Vagina (tissue), 2 donors: ENCODE measurements around the gene FBXL7. TPM values are rescaled to one million over a fixed set of nuclear protein-coding genes. Genes with fewer than 3 reads are reported as not detected.

Source experiments
- DNase-seq, 2 donors: peaks; one replicate each; pipeline ENCODE4 v3.0.0-alpha.2; 2017; ENCODE audit errors: extremely low spot score in 2 of 2
- H3K27ac ChIP-seq: fragments of 200-600 bp; sonication (generic); one replicate; pipeline ENCODE4 v1.5.1; 2019
- H3K27me3 ChIP-seq: fragments of 200-600 bp; sonication (generic); one replicate; pipeline ENCODE4 v1.5.1; 2019
- H3K36me3 ChIP-seq, 2 donors: fragments of 200-600 bp; sonication (generic); one replicate each; pipeline ENCODE4 v1.5.1; 2017 to 2019
- H3K4me1 ChIP-seq: fragments of 200-600 bp; sonication (generic); one replicate; pipeline ENCODE4 v1.5.1; 2019
- H3K4me3 ChIP-seq, 2 donors: fragments of 200-600 bp; sonication (generic); 1 replicate in 1 of 2; 2 replicates in 1 of 2; pipeline ENCODE4 v1.5.1; 2016 to 2019
- H3K9me3 ChIP-seq: fragments of 200-600 bp; sonication (generic); one replicate; pipeline ENCODE4 v1.5.1; 2019
- POLR2A ChIP-seq, 2 donors: fragments of 450-650 bp; IDR thresholded peaks; one replicate each; pipeline ENCODE4 v1.6.1; 2017; ENCODE audit warnings: antibody characterized with exemption in 2 of 2, mild to moderate bottlenecking in 2 of 2, moderate library complexity in 2 of 2
- POLR2AphosphoS5 ChIP-seq, 2 donors: sonication (generic); formaldehyde crosslinking; IDR thresholded peaks; one replicate each; pipeline ENCODE4 v1.9.0; 2017; ENCODE audit warnings: antibody characterized with exemption in 2 of 2, mild to moderate bottlenecking in 2 of 2, low read depth in 1 of 2; ENCODE audit not compliant: insufficient read depth in 1 of 2
- intact Hi-C: fragments of 100-400 bp; cut with DNase I; formaldehyde crosslinking; loops from one replicate; pipeline ENCODE4 v1.15.1; 2023
- total RNA-seq: library from RNA; depleted of rRNA; stranded (reverse); fragments of >200 nt; gene quantifications from one replicate; pipeline ENCODE4 v1.2.3, GENCODE V29; 2016
- TF ChIP-seq, protein P1 (sequence below), 3 experiments: fragments of 450-650 bp in 2 of 3; fragments of 200-600 bp in 1 of 3; sonication (generic) in 1 of 3; IDR thresholded peaks; one replicate each; pipeline ENCODE4 v1.5.1; 2017 to 2019; ENCODE audit warnings: antibody characterized with exemption in 3 of 3, mild to moderate bottlenecking in 2 of 3, moderate library complexity in 2 of 3

The FBXL7 gene
- total RNA-seq, 1 donor from 2014 or later, result 21.1 TPM

DNA sequence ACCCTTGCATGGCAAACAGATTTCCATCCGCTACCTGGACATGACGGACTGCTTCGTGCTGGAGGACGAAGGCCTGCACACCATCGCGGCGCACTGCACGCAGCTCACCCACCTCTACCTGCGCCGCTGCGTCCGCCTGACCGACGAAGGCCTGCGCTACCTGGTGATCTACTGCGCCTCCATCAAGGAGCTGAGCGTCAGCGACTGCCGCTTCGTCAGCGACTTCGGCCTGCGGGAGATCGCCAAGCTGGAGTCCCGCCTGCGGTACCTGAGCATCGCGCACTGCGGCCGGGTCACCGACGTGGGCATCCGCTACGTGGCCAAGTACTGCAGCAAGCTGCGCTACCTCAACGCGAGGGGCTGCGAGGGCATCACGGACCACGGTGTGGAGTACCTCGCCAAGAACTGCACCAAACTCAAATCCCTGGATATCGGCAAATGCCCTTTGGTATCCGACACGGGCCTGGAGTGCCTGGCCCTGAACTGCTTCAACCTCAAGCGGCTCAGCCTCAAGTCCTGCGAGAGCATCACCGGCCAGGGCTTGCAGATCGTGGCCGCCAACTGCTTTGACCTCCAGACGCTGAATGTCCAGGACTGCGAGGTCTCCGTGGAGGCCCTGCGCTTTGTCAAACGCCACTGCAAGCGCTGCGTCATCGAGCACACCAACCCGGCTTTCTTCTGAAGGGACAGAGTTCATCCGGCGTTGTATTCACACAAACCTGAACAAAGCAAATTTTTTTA lies 436.7 kb downstream of the FBXL7 start:
- TF ChIP-seq, protein P1, sequence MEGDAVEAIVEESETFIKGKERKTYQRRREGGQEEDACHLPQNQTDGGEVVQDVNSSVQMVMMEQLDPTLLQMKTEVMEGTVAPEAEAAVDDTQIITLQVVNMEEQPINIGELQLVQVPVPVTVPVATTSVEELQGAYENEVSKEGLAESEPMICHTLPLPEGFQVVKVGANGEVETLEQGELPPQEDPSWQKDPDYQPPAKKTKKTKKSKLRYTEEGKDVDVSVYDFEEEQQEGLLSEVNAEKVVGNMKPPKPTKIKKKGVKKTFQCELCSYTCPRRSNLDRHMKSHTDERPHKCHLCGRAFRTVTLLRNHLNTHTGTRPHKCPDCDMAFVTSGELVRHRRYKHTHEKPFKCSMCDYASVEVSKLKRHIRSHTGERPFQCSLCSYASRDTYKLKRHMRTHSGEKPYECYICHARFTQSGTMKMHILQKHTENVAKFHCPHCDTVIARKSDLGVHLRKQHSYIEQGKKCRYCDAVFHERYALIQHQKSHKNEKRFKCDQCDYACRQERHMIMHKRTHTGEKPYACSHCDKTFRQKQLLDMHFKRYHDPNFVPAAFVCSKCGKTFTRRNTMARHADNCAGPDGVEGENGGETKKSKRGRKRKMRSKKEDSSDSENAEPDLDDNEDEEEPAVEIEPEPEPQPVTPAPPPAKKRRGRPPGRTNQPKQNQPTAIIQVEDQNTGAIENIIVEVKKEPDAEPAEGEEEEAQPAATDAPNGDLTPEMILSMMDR (IDR thresholded peaks at IDR 0.05), result no peak
- no peak for TF ChIP-seq POLR2A (IDR thresholded peaks at IDR 0.05)
- TF ChIP-seq POLR2AphosphoS5 (IDR thresholded peaks at IDR 0.05; ENCODE audit: insufficient read depth in 1 of 2, low read depth in 1 of 2), result no peak
- peaks cover 0 to 9% of the 10 kb centered on the region in 2 donors for H3K36me3 ChIP-seq

DNA sequence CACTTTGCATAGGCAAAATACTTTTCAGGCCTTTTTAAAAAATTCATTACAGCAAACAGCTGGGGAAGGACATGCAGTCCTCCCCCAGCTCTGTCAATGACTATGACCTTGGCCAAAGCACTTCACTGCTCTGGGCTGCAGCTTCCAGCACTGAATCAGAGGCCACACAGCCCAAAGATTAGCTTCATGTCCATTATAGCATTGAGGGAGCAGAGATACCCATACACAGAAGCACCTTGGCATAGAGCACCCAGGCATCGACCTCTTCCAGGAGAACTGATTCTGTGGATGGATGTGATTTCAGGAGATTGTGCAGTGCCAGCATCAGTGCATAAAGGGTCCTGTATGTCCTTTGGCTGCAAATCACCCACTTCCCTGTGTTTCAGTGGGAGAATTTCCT lies 437.7 kb downstream of the FBXL7 start:
- H3K27me3 ChIP-seq, result no peaks in the 10 kb centered on the region
- DNase-seq, result no peak
- H3K27ac ChIP-seq, result no peak overlapping the region
- H3K36me3 ChIP-seq, result peaks cover 0 to 9% of the 10 kb centered on the region in 2 donors
- no peaks in the 10 kb centered on the region for H3K9me3 ChIP-seq
- H3K4me3 ChIP-seq, result no peak overlapping the region
- TF ChIP-seq POLR2AphosphoS5 (IDR thresholded peaks at IDR 0.05; ENCODE audit: insufficient read depth in 1 of 2, low read depth in 1 of 2) (no peak), POLR2A (IDR thresholded peaks at IDR 0.05) (no peak)
- TF ChIP-seq, protein P1 (IDR thresholded peaks at IDR 0.05), result no peak
- H3K4me1 ChIP-seq, result no peaks in the 10 kb centered on the region
- intact Hi-C loops, result no loop called here

More for the DNA sequence above, 436.7 kb downstream of the FBXL7 start:
- H3K4me3 ChIP-seq, result no peak overlapping the region
- DNase-seq, result no peak
- H3K27me3 ChIP-seq, result no peaks in the 10 kb centered on the region
- no peaks in the 10 kb centered on the region for H3K4me1 ChIP-seq
- no peak overlapping the region for H3K27ac ChIP-seq
- H3K9me3 ChIP-seq, result no peaks in the 10 kb centered on the region
- intact Hi-C loops, result no loop called here

DNA sequence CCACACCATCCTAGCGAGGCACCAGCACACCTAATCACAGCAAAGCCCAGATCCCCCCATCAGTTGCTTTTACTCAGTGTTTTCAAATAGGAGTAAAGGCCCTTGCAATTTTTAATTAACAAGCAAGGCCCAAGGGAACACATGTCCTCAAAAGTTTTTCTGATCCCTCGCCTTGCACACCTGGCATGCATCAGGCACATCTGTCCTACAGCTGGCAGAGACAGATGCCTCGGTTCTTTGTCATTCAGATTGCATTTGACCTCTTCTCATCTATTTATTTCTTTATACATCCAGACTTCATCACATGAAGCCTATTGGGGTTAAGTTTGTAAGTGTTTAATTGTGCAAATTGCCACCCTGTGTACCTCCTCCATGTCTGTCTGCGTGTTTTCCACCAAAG lies 438.2 kb downstream of the FBXL7 start:
- Histone ChIP-seq H3K27me3 (no peaks in the 10 kb centered on the region), H3K4me3 (no peak overlapping the region), H3K36me3 (peaks cover 0 to 9% of the 10 kb centered on the region in 2 donors), H3K27ac (no peak overlapping the region), H3K4me1 (no peaks in the 10 kb centered on the region), H3K9me3 (no peaks in the 10 kb centered on the region)
- intact Hi-C loops, result no loop called here
- TF ChIP-seq POLR2A (IDR thresholded peaks at IDR 0.05) (no peak), POLR2AphosphoS5 (IDR thresholded peaks at IDR 0.05; ENCODE audit: insufficient read depth in 1 of 2, low read depth in 1 of 2) (no peak)
- TF ChIP-seq, protein P1 (IDR thresholded peaks at IDR 0.05), result no peak
- no peak for DNase-seq

GRCh38 chr5:15938961-15939360 lies 439.0 kb downstream of the FBXL7 start:
- Histone ChIP-seq H3K27ac (no peak overlapping the region), H3K9me3 (no peaks in the 10 kb centered on the region), H3K36me3 (peaks cover 0 to 9% of the 10 kb centered on the region in 2 donors), H3K27me3 (no peaks in the 10 kb centered on the region), H3K4me1 (no peaks in the 10 kb centered on the region), H3K4me3 (no peak overlapping the region)
- intact Hi-C loops, result no loop called here
- DNase-seq, result no peak
- TF ChIP-seq, protein P1 (IDR thresholded peaks at IDR 0.05), result no peak
- TF ChIP-seq POLR2AphosphoS5 (IDR thresholded peaks at IDR 0.05; ENCODE audit: insufficient read depth in 1 of 2, low read depth in 1 of 2), result no peak
- no peak for TF ChIP-seq POLR2A (IDR thresholded peaks at IDR 0.05)

- no peaks in the 10 kb centered on the region for H3K27me3 ChIP-seq
- no peak for DNase-seq
- peaks cover 0 to 9% of the 10 kb centered on the region in 2 donors for H3K36me3 ChIP-seq
- no peaks in the 10 kb centered on the region for H3K9me3 ChIP-seq
- TF ChIP-seq, protein P1 (IDR thresholded peaks at IDR 0.05), result no peak
- TF ChIP-seq POLR2AphosphoS5 (IDR thresholded peaks at IDR 0.05; ENCODE audit: insufficient read depth in 1 of 2, low read depth in 1 of 2) (no peak), POLR2A (IDR thresholded peaks at IDR 0.05) (no peak)
- no peak overlapping the region for H3K27ac ChIP-seq
- no peak overlapping the region for H3K4me3 ChIP-seq
- intact Hi-C loops, result no loop called here
- H3K4me1 ChIP-seq, result no peaks in the 10 kb centered on the region
These were observed 440.9 kb downstream of the FBXL7 start for GRCh38 chr5:15940905-15941304.
